ENCODE results near the gene PTCD3. TPM values are rescaled to one million over a fixed set of nuclear protein-coding genes. Genes with fewer than 3 reads are reported as not detected.

Gene PTCD3
- polyA plus RNA-seq, 1 of the 3 experiments (the other 2 are of a cell fraction): 44.5 TPM

- H3K9me2 ChIP-seq: no peaks in the 10 kb centered on the region
- no peaks in the 10 kb centered on the region for H3K79me2 ChIP-seq (ENCODE audit: insufficient read depth)
- TF ChIP-seq TEAD4 (IDR thresholded peaks at IDR 0.05; ENCODE audit: borderline replicate concordance, insufficient read depth): no peak
- TF ChIP-seq NRF1 (IDR thresholded peaks at IDR 0.05; ENCODE audit: low read depth, low read length): no peak
- no peak for TF ChIP-seq EP300 (IDR thresholded peaks at IDR 0.05; ENCODE audit: borderline replicate concordance in 1 of 2, low read depth in 1 of 2, low read length in 1 of 2)
- no peak for TF ChIP-seq FOXM1 (IDR thresholded peaks at IDR 0.05; ENCODE audit: low read depth)
- no peak for TF ChIP-seq SIN3A (IDR thresholded peaks at IDR 0.05; ENCODE audit: borderline replicate concordance, low read depth, low read length)
- no peak for TF ChIP-seq MEF2A (IDR thresholded peaks at IDR 0.05; ENCODE audit: borderline replicate concordance, low read depth)
- no peak for TF ChIP-seq RFX5 (IDR thresholded peaks at IDR 0.05; ENCODE audit: low read length)
- TF ChIP-seq JUND (IDR thresholded peaks at IDR 0.05): no peak
- TF ChIP-seq RCOR1 (IDR thresholded peaks at IDR 0.05; ENCODE audit: low read length): no peak
- no peak for TF ChIP-seq CHD2 (IDR thresholded peaks at IDR 0.05; ENCODE audit: low read length, partially characterized antibody)
- TF ChIP-seq NFIC (IDR thresholded peaks at IDR 0.05; ENCODE audit: borderline replicate concordance): no peak
- no peak for TF ChIP-seq SMC3 (IDR thresholded peaks at IDR 0.05; ENCODE audit: low read depth, low read length)
- TF ChIP-seq GABPA (IDR thresholded peaks at IDR 0.05; ENCODE audit: low read depth): no peak
- no peak for TF ChIP-seq CTCF (IDR thresholded peaks at IDR 0.05)
- no peak for TF ChIP-seq MAX (IDR thresholded peaks at IDR 0.05; ENCODE audit: low read depth)
- TF ChIP-seq, protein P1, sequence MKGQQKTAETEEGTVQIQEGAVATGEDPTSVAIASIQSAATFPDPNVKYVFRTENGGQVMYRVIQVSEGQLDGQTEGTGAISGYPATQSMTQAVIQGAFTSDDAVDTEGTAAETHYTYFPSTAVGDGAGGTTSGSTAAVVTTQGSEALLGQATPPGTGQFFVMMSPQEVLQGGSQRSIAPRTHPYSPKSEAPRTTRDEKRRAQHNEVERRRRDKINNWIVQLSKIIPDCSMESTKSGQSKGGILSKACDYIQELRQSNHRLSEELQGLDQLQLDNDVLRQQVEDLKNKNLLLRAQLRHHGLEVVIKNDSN (IDR thresholded peaks at IDR 0.05; ENCODE audit: borderline replicate concordance, low read depth): no peak
- no peak for TF ChIP-seq GATA2 (CRISPR knock-in tag; IDR thresholded peaks at IDR 0.05)
- no peaks in the 10 kb centered on the region for H3K27me3 ChIP-seq (ENCODE audit: insufficient read depth)
- peaks cover 0 to 8% of the 10 kb centered on the region in 2 experiments; a peak in 1 of 4 replicates for H3K4me1 ChIP-seq (ENCODE audit: control insufficient read depth in 1 of 2, insufficient read depth in 2 of 2, low read depth in 1 of 2, low read length in 1 of 2)
- ChIA-PET CTCF (interaction anchor here (1.2 to 2.4 kb wide), 2 partner anchors 238 to 249 kb away, joined by 4 to 20 read pairs; no protein-coding TSS in a partner anchor), POLR2A (no interaction called here)
- H3K9me3 ChIP-seq: no peaks in the 10 kb centered on the region
- DNase-seq: no peak
- peaks cover 33 to 57% of the 10 kb centered on the region in 2 experiments for H3K36me3 ChIP-seq (replicated peaks in 1 of 2; ENCODE audit: control insufficient read depth in 1 of 2, insufficient read depth in 2 of 2, low read length in 1 of 2)
- H3K9ac ChIP-seq: no peak overlapping the region
- no peaks in the 10 kb centered on the region for H4K20me1 ChIP-seq (ENCODE audit: insufficient read depth)
- H3K4me2 ChIP-seq: no peak overlapping the region
- no peak overlapping the region for H2AFZ ChIP-seq (ENCODE audit: low read depth)
- H3F3A ChIP-seq (replicated peaks; ENCODE audit: insufficient read depth): no peaks in the 10 kb centered on the region
- H3K4me3 ChIP-seq (ENCODE audit: low read depth in 2 of 2, low read length in 1 of 2): no peak overlapping the region
- WGBS (ENCODE audit: low lambda C conversion rate): 89% methylated on average over 5 of the region's 5 CpGs
- no peak overlapping the region for H3K27ac ChIP-seq (ENCODE audit: low read depth in 2 of 2, low read length in 1 of 2)
These were observed 30.1 kb upstream of the PTCD3 start for GRCh38 chr2:86075886-86076285.
